Activated B cell treated with CpG ODN at 0.5 μM for 24 hours (primary cell): ENCODE data around the gene SLC6A11. TPM values are rescaled to one million over a fixed set of nuclear protein-coding genes. Genes with fewer than 3 reads are reported as not detected.

ENCODE experiments used
- ATAC-seq: fragments of 200-7000 bp; cut with Tn5 transposase; one replicate; pipeline ENCODE4 v1.10.0; 2021; ENCODE audit warnings: low read depth, mild to moderate bottlenecking, moderate library complexity
- CTCF ChIA-PET: fragments of 350-600 bp; sonication (Branson Sonifier 250); formaldehyde crosslinking; loops from one replicate; lab custom pipeline; 2021; ENCODE audit warnings: antibody characterized with exemption; lab: Charles Lee
- POLR2A ChIA-PET: fragments of 350-600 bp; sonication (Branson Sonifier 250); formaldehyde crosslinking; loops from one replicate; lab custom pipeline; 2021; ENCODE audit warnings: antibody characterized with exemption; lab: Charles Lee
- DNase-seq: peaks from one replicate; pipeline ENCODE4 v3.0.0; 2022
- H3K27ac Mint-ChIP-seq: one replicate; pipeline ENCODE4 v1.8.0; 2020; ENCODE audit warnings: mixed read lengths
- H3K27me3 Mint-ChIP-seq: one replicate; pipeline ENCODE4 v1.8.0; 2021; ENCODE audit warnings: mixed read lengths
- H3K36me3 Mint-ChIP-seq: one replicate; pipeline ENCODE4 v1.8.0; 2021; ENCODE audit warnings: low read depth, mixed read lengths
- H3K4me1 Mint-ChIP-seq: one replicate; pipeline ENCODE4 v1.8.0; 2021; ENCODE audit warnings: mixed read lengths
- H3K4me3 Mint-ChIP-seq: one replicate; pipeline ENCODE4 v1.8.0; 2020; ENCODE audit warnings: mild to moderate bottlenecking, mixed read lengths
- H3K9me3 Mint-ChIP-seq: one replicate; pipeline ENCODE4 v1.8.0; 2020; ENCODE audit warnings: mixed read lengths
- intact Hi-C: fragments of 100-400 bp; cut with micrococcal nuclease; formaldehyde crosslinking; loops from one replicate; pipeline ENCODE4 v1.15.1; 2024
- total RNA-seq: library from RNA; stranded (reverse); gene quantifications from 2 replicates; pipeline ENCODE4 v1.2.3, GENCODE V29; 2022
- TF ChIP-seq, protein P1 (sequence below): fragments of 200-600 bp; IDR thresholded peaks from one replicate; pipeline ENCODE4 v1.8.0; 2022; ENCODE audit warnings: antibody characterized with exemption, mild to moderate bottlenecking

The SLC6A11 gene
- total RNA-seq, 1 donor from 2014 or later: not detected

- intact Hi-C loops: no loop called here
- TF ChIP-seq, protein P1, sequence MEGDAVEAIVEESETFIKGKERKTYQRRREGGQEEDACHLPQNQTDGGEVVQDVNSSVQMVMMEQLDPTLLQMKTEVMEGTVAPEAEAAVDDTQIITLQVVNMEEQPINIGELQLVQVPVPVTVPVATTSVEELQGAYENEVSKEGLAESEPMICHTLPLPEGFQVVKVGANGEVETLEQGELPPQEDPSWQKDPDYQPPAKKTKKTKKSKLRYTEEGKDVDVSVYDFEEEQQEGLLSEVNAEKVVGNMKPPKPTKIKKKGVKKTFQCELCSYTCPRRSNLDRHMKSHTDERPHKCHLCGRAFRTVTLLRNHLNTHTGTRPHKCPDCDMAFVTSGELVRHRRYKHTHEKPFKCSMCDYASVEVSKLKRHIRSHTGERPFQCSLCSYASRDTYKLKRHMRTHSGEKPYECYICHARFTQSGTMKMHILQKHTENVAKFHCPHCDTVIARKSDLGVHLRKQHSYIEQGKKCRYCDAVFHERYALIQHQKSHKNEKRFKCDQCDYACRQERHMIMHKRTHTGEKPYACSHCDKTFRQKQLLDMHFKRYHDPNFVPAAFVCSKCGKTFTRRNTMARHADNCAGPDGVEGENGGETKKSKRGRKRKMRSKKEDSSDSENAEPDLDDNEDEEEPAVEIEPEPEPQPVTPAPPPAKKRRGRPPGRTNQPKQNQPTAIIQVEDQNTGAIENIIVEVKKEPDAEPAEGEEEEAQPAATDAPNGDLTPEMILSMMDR: no peak
- Mint-ChIP-seq H3K9me3 (no peaks in the 10 kb centered on the region), H3K4me3 (no peak overlapping the region), H3K4me1 (no peaks in the 10 kb centered on the region), H3K36me3 (no peaks in the 10 kb centered on the region), H3K27ac (no peak overlapping the region), H3K27me3 (peaks cover 4% of the 10 kb centered on the region)
- ChIA-PET CTCF (no interaction called here), POLR2A (no interaction called here)
- DNase-seq (no peak), ATAC-seq (no peak)
Observed at GRCh38 chr3:10867384-10867783, 51.4 kb downstream of the SLC6A11 start.

GRCh38 chr3:10869460-10869859 is 53.4 kb downstream of the SLC6A11 start:
- DNase-seq (no peak), ATAC-seq (no peak)
- Mint-ChIP-seq H3K4me3 (no peak overlapping the region), H3K27me3 (peaks cover 4% of the 10 kb centered on the region), H3K9me3 (no peaks in the 10 kb centered on the region), H3K36me3 (no peaks in the 10 kb centered on the region), H3K4me1 (no peaks in the 10 kb centered on the region), H3K27ac (no peak overlapping the region)
- ChIA-PET CTCF (no interaction called here), POLR2A (no interaction called here)
- intact Hi-C loops: no loop called here
- TF ChIP-seq, protein P1: no peak

DNA sequence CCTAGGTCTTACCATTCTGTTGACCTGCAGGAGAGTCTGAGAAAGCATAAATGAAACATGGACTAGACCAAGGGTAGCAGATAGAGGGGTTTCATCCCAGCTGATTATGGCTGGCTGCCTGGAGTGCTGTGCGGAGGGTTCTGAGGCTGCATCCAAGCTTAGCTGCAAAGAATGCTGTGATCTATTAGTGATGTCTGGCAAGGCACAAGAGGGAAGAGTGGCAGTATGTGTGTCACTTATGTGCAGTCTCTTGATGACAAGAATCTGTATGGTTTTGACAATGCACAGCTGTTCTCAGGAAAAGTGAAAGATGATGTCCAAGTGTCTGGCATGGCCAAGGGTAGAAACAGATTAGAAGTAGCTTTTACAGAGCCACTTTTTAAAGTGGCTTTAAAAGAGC is 54.3 kb downstream of the SLC6A11 start:
- H3K9me3 Mint-ChIP-seq: no peaks in the 10 kb centered on the region
- ChIA-PET CTCF (no interaction called here), POLR2A (no interaction called here)
- no peaks in the 10 kb centered on the region for H3K4me1 Mint-ChIP-seq
- TF ChIP-seq, protein P1: no peak
- H3K27ac Mint-ChIP-seq: no peak overlapping the region
- no peak overlapping the region for H3K4me3 Mint-ChIP-seq
- ATAC-seq (no peak), DNase-seq (no peak)
- H3K36me3 Mint-ChIP-seq: no peaks in the 10 kb centered on the region
- H3K27me3 Mint-ChIP-seq: peaks cover 8% of the 10 kb centered on the region
- intact Hi-C loops: no loop called here

DNA sequence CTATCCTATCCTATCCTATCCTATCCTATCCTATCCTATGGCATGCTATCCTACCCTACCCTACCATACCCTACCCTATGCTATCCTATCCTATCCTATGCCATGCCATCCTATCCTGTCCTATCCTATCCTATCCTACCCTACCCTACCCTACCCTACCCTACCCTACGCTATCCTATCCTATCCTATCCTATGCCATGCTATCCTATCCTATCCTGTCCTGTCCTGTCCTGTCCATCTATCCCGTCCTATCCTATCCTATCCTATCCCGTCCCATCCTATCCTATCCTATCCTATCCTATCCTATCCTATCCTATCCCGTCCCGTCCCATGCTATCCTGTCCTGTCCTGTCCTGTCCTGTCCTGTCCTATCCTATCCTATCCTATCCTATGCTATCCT is 57.4 kb downstream of the SLC6A11 start:
- intact Hi-C loops: no loop called here
- Mint-ChIP-seq H3K9me3 (peaks cover 2% of the 10 kb centered on the region), H3K27ac (no peak overlapping the region), H3K36me3 (no peaks in the 10 kb centered on the region), H3K4me3 (no peak overlapping the region), H3K27me3 (peaks cover 15% of the 10 kb centered on the region), H3K4me1 (no peaks in the 10 kb centered on the region)
- ATAC-seq (no peak), DNase-seq (no peak)
- TF ChIP-seq, protein P1: no peak
- CTCF ChIA-PET: no interaction called here
- POLR2A ChIA-PET: no interaction called here

DNA sequence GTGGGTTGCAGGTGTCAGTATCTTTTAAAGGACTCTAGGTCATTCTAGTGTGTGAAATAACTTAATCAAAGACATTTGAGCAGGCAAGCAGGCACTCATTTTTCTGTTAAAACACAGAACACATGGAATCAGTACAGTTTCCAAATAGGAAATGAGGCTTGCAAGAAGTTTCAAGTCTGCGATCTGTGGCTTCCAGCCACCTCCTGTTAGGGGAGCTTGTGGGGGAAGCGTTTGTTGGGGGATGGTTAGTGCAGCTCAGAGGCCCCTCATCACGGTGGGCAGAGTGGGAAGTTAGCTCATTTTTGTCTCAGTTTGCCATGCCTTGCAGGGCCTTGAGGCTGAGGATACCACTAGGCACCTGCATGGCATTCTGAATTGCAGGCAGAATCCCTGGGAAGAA is 59.9 kb downstream of the SLC6A11 start:
- no peak overlapping the region for H3K4me3 Mint-ChIP-seq
- no peaks in the 10 kb centered on the region for H3K36me3 Mint-ChIP-seq
- DNase-seq: no peak
- no peak overlapping the region for H3K27ac Mint-ChIP-seq
- peaks cover 24% of the 10 kb centered on the region for H3K27me3 Mint-ChIP-seq
- POLR2A ChIA-PET: no interaction called here
- CTCF ChIA-PET: no interaction called here
- ATAC-seq: no peak
- H3K4me1 Mint-ChIP-seq: no peaks in the 10 kb centered on the region
- TF ChIP-seq, protein P1: no peak
- intact Hi-C loops: no loop called here
- peaks cover 2% of the 10 kb centered on the region for H3K9me3 Mint-ChIP-seq
